PC-3 (cell line): Measurements from ENCODE around the gene MON1A.

ENCODE experiments used
- CTCF ChIP-seq: fragments of 300-600 bp; sonication (generic); conservative IDR thresholded peaks from 2 replicates; pipeline ENCODE4 v1.5.1; 2017; ENCODE audit warnings: antibody characterized with exemption, low read depth, mild to moderate bottlenecking, low read length
- EZH2 ChIP-seq: fragments of 300-600 bp; sonication (generic); IDR thresholded peaks from one replicate; pipeline ENCODE4 v1.6.1; 2017; ENCODE audit warnings: antibody characterized with exemption, mild to moderate bottlenecking, low read length; ENCODE audit not compliant: unreplicated experiment

GRCh38 chr3:49926117-49926728, 3.4 kb downstream of the MON1A start:
- TF ChIP-seq EZH2 (no peak), CTCF (no peak)
